ENCODE results near the gene HOXA7.
A peak's percentile ranks its signal among the peaks of the same experiment; 100 is the strongest.

The HOXA7 gene

DNA sequence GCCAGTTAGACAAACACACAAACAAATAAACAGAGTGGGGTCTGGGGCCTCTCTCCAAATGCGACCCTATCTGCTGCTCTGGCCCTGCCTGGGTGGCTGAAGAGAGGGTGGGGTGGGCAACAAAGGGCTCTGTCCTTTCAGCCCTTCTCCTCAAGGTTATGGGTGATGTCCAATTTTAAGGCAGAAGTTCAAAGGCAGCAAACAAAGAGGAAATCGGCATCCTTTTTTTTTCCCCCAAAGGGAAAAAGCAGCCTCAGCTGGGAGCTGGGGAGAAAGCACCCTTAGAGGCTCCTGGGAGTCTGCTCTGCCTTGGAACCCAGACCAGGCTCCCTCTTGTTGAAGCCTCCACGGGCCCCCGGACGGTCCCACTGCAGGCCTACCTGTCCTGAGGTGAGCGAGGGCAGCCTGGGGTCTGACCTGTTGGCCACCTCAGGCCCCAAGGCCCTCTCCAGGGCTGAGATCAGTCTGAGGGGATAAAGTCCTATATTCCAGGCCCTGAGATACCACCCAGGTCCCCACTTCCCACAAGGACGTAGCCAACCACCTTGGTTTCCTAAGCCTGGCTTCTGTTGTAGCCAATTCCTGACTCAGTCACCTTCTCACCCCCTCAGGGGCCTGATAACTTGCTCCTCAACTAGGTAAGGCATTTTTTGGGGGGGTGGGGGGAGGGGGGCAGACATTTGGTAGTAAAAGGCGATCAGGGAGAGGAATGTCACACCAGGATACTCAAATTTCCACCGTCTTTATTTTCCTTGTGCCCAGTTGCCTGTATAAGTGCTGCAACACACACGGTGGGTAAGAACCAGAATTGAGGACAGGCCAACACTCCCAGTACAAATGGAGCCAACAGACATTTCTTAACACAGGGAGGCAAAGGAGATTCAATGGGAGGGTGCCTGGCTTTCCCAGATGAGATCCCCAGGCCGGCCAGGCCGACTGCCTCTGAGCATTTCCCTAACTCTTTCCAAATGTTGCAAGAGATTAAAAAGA lies 24.3 kb upstream of the HOXA7 start:
- TF ChIP-seq, protein P1, sequence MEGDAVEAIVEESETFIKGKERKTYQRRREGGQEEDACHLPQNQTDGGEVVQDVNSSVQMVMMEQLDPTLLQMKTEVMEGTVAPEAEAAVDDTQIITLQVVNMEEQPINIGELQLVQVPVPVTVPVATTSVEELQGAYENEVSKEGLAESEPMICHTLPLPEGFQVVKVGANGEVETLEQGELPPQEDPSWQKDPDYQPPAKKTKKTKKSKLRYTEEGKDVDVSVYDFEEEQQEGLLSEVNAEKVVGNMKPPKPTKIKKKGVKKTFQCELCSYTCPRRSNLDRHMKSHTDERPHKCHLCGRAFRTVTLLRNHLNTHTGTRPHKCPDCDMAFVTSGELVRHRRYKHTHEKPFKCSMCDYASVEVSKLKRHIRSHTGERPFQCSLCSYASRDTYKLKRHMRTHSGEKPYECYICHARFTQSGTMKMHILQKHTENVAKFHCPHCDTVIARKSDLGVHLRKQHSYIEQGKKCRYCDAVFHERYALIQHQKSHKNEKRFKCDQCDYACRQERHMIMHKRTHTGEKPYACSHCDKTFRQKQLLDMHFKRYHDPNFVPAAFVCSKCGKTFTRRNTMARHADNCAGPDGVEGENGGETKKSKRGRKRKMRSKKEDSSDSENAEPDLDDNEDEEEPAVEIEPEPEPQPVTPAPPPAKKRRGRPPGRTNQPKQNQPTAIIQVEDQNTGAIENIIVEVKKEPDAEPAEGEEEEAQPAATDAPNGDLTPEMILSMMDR (IDR thresholded peaks at IDR 0.05; ENCODE audit: extremely low read depth, insufficient read depth, missing control alignments): no peak
- no peak for DNase-seq (ENCODE audit: low spot score)
- in situ Hi-C loops (cut with MboI; ENCODE audit: low pct_unique_long_range_greater_than_20kb, low sequenced_read_pairs, unreplicated experiment): no loop called here

DNA sequence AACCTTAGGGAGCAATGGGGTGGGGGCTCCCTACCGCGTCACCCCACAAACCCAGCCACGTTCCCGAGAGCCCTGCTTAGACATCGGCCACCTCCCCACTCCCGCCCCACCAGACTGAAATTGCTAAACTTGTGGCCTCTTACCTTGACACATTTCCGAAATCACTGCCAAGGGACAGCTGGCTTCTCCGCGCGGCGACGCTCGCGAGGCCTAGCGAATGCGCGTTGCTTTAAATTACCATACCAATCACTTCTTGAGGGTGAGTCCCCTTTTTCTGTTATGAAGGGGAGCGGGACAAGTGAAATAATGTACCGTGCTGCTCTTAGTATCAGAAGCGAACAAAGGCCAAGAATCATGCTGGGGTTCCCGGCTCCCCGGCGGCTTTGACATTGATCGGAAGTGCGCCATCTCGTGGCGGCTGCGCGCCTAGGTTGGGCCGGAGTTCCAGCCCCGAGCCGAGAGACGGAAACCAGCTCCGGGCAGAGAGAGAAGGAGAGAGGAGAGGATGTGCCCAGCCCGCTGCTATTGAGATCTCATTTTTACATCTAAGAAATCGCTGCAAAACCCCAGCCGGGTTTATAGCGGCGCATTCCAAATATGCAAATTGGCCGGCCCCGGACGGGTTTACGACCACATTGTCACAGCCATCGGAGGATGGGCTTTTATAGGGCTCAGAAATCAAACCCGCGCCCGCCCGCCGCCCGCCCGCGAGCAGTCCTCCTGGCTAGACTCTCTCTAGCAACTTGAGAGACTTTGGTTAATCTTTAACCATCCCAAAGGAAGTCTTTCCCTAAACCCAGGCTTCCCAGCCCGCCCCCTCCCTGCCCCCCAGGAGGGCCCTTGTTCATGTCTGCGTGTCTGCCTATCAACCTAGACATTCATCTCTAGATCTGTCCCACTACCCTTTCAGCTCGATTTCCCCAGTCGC lies 23.3 kb upstream of the HOXA7 start:
- in situ Hi-C loops (cut with MboI; ENCODE audit: low pct_unique_long_range_greater_than_20kb, low sequenced_read_pairs, unreplicated experiment): no loop called here
- DNase-seq (ENCODE audit: low spot score): peak; percentile 82
- TF ChIP-seq, protein P1 (IDR thresholded peaks at IDR 0.05; ENCODE audit: extremely low read depth, insufficient read depth, missing control alignments): peak; percentile 71

DNA sequence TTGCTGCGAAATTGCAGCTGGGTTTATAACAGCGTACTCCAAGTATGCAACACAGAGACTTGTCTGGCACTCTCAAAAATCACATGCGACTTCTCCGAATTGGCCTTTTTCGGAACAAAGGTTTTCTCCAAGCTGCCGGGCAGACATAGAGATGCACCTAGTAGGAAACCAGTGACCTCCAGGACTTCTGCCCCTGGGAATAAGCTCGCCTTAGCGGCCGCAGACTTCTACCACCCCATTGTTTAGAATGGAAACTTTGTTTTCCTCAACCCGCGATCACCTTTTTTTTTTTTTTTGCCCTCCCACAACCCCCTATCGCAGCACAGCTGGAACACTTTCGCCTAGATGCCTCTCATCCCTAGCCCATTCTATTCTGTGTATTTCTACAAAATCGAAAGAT lies 22.6 kb upstream of the HOXA7 start:
- DNase-seq (ENCODE audit: low spot score): no peak
- TF ChIP-seq, protein P1 (IDR thresholded peaks at IDR 0.05; ENCODE audit: extremely low read depth, insufficient read depth, missing control alignments): no peak
- in situ Hi-C loops (cut with MboI; ENCODE audit: low pct_unique_long_range_greater_than_20kb, low sequenced_read_pairs, unreplicated experiment): no loop called here

DNA sequence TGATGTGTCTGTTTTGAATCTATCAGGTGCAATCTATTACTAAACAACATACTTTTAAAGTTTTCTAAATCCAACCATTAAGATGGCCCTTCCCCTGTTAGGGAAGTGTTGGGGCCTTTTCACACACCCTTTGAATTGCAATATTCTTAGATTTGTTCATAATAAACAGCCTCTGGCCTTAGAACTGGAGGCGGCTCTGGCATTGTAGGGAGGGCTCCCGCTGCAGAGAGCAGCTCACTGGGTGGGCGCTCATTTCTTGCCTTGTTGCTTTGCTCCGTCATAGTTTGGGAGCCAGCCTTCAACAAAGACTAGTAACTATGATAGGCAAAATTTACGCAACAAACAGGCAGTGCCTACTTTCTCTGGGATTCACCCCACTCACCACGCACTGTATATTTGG lies 21.9 kb upstream of the HOXA7 start:
- TF ChIP-seq, protein P1 (IDR thresholded peaks at IDR 0.05; ENCODE audit: extremely low read depth, insufficient read depth, missing control alignments): no peak

DNA sequence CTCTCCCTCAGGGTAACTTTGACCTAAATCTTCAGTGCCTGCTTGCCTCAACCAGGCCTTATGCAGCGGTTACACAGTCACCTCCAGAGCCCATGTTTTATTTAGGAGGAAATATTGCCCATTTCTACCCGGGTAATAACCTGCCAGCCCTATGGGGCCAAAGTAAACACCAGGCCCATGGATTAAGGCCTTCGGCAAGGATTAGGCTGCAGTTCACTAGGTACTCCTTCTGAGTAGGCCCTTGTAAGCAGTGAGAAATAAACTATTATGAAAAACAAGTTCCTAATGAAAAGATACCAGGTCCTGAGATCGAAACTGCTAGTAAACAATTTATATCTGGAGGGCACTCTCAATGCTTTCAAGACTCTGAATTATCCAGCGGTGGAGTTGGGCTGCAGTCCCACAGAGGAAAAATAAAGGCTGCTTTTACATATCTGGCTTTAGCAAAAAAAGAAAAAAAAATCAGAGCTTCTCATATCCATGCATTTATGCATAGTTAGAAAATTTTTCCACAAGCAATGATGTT lies 21.4 kb upstream of the HOXA7 start:
- DNase-seq (ENCODE audit: low spot score): no peak
- TF ChIP-seq, protein P1 (IDR thresholded peaks at IDR 0.05; ENCODE audit: extremely low read depth, insufficient read depth, missing control alignments): no peak
- in situ Hi-C loops (cut with MboI; ENCODE audit: low pct_unique_long_range_greater_than_20kb, low sequenced_read_pairs, unreplicated experiment): no loop called here

More for the DNA sequence above, 21.9 kb upstream of the HOXA7 start:
- no peak for DNase-seq (ENCODE audit: low spot score)
- in situ Hi-C loops (cut with MboI; ENCODE audit: low pct_unique_long_range_greater_than_20kb, low sequenced_read_pairs, unreplicated experiment): no loop called here
